Gastrocnemius medialis (tissue), 4 donors: ENCODE results near the gene DPYSL3.

ENCODE experiments used
- POLR2A ChIP-seq, 2 donors: fragments of 450-650 bp; IDR thresholded peaks; one replicate each; pipeline ENCODE4 v1.6.1; 2017; ENCODE audit warnings: antibody characterized with exemption in 2 of 2, mild to moderate bottlenecking in 2 of 2, moderate library complexity in 2 of 2
- TF ChIP-seq, protein P1 (sequence below), 5 experiments: fragments of 450-650 bp in 3 of 5; fragments of 200-600 bp in 2 of 5; sonication (generic) in 2 of 5; IDR thresholded peaks in 4 of 5; conservative IDR thresholded peaks in 1 of 5; 1 replicate in 4 of 5; 2 replicates in 1 of 5; pipeline ENCODE4 v1.5.1; 2016 to 2019; ENCODE audit warnings: antibody characterized with exemption in 5 of 5, mild to moderate bottlenecking in 3 of 5, moderate library complexity in 3 of 5

DNA sequence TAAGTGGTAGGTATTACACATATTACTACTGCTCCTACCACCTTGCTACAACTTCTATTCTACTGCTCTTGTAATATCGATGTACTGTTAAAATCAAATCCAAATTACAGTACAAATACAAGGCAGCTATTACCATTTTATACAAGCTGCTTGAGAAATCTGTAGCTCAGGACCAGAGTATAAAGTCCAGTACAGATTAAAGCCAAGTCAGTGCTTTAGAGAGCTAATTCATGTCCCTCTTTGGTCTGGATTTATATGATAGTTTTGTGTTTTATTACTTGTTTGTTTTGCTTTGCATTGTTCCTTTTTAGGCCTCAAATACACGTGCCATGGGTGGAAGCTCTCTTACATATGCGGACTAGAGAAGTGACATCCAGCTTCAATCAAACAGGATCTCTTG is 75.8 kb downstream of the DPYSL3 start:
- TF ChIP-seq POLR2A (IDR thresholded peaks at IDR 0.05) = no peak
- TF ChIP-seq, protein P1, sequence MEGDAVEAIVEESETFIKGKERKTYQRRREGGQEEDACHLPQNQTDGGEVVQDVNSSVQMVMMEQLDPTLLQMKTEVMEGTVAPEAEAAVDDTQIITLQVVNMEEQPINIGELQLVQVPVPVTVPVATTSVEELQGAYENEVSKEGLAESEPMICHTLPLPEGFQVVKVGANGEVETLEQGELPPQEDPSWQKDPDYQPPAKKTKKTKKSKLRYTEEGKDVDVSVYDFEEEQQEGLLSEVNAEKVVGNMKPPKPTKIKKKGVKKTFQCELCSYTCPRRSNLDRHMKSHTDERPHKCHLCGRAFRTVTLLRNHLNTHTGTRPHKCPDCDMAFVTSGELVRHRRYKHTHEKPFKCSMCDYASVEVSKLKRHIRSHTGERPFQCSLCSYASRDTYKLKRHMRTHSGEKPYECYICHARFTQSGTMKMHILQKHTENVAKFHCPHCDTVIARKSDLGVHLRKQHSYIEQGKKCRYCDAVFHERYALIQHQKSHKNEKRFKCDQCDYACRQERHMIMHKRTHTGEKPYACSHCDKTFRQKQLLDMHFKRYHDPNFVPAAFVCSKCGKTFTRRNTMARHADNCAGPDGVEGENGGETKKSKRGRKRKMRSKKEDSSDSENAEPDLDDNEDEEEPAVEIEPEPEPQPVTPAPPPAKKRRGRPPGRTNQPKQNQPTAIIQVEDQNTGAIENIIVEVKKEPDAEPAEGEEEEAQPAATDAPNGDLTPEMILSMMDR (IDR thresholded peaks at IDR 0.05 in 4 of 5, conservative IDR thresholded peaks at IDR 0.05 in 1 of 5) = no peak
